PC-3 (cell line): ENCODE results near the gene FGF16.

Experiments used
- EZH2phosphoT487 ChIP-seq: fragments of 300-600 bp; sonication (generic); IDR thresholded peaks from 2 replicates; pipeline ENCODE4 v1.6.1; 2018; ENCODE audit warnings: mild to moderate bottlenecking, antibody characterized with exemption, low read length, borderline replicate concordance
- TF ChIP-seq, protein P1 (sequence below): fragments of 300-600 bp; sonication (generic); conservative IDR thresholded peaks from 2 replicates; pipeline ENCODE4 v1.5.1; 2017; ENCODE audit warnings: antibody characterized with exemption, low read depth, mild to moderate bottlenecking, low read length

DNA sequence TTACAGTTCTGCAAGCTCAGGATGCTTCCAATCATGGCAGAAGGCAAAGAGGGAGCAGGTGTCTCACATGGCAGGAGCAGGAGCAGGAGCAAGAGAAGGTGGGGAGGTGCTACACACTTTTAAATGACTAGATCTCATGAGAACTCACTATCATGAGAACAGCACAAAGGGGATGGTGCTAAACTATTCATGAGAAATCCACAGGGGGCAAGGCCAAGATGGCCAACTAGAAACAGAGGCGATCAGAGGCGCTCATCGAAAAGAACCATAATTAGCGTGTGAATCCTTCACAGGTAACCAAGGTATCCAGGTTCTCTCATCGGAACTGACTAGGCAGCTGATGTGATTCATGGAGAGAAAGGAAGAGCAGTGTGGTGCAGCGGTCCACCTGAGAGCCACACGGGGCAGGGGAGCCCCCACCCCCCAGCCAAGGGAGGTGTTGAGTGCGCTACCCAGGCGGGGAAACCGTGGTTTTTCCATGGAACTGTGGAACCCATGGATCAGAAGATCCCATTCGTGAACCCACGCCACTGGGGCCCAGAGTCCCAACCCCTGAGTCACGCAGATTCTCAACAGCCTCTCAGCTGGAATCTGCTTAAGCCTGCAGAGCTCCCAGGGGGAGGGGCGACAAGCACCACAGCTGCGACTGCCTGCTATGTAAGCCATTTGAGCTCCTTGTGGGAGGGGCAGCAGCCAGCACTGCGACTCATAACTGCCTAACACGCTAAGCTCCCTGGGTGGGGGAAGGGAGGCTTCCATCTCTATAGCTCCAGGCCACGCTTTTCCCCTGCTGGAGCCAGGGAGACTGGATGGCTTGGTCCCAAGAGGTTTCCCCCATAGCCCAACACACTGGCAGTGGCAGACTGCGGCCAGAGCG is 46.7 kb downstream of the FGF16 start:
- TF ChIP-seq, protein P1, sequence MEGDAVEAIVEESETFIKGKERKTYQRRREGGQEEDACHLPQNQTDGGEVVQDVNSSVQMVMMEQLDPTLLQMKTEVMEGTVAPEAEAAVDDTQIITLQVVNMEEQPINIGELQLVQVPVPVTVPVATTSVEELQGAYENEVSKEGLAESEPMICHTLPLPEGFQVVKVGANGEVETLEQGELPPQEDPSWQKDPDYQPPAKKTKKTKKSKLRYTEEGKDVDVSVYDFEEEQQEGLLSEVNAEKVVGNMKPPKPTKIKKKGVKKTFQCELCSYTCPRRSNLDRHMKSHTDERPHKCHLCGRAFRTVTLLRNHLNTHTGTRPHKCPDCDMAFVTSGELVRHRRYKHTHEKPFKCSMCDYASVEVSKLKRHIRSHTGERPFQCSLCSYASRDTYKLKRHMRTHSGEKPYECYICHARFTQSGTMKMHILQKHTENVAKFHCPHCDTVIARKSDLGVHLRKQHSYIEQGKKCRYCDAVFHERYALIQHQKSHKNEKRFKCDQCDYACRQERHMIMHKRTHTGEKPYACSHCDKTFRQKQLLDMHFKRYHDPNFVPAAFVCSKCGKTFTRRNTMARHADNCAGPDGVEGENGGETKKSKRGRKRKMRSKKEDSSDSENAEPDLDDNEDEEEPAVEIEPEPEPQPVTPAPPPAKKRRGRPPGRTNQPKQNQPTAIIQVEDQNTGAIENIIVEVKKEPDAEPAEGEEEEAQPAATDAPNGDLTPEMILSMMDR = no peak
- TF ChIP-seq EZH2phosphoT487 = no peak
